HPDE6-E6E7 (cell line): ENCODE data around the gene IFITM10.

Source experiments
- DNase-seq: peaks from one replicate; pipeline ENCODE4 v3.0.0; 2011; ENCODE audit warnings: missing footprints; ENCODE audit errors: extremely low spot score

IFITM10 gene

GRCh38 chr11:1740786-1741530, 9.4 kb downstream of the IFITM10 start:
- DNase-seq, result no peak

- DNase-seq, result no peak
These were observed 10.8 kb downstream of the IFITM10 start for GRCh38 chr11:1739576-1739975.

DNA sequence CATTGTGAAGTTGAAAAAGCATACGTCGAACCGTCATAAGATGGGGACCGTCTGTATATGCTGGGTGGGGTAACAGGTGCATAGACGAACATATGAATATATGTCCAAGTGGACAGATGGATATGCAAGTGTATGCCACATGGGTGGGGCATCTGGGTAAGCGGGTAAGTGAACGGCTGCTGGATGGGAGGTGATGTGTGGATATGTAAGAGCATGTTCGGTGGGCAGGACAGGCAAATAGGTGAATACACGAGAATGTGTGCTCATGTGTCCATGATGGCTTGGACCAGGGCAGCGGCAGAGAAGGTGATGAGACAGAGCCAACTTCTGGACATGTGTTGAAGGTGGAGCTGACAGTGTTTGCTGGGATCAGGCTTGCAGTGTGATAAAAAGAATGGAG, 12.0 kb downstream of the IFITM10 start:
- DNase-seq, result no peak

DNA sequence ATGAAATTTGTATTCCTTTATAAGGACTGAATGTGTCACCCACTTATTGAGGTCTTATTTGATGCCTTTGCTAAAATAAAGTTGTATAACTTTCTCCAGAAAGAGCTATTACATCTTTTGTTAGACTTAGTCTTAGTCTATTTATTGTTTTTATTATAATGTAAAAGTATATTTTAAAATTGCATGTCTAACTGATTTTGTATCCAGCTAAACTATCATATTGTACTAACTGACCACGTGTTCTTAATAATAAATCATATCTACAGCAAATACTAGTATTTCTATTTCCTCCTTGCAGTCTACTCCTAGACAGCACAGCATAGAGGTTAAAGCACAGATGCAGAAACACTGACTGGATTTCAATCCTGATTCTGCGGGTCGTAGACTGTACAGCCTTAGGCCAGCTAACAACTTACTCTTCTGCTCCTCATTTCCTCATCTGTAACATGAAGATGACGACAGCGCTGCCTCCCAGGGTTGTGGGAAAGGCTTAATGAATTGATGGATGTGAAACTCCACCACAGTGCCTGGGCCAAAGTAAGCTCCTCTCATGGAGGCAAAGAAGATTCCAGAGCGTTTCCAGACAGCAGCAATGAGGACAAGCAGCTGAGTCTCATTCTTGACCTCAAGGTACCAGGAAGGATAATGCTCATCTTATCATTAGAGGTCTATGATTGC, 13.2 kb downstream of the IFITM10 start:
- DNase-seq, result no peak

GRCh38 chr11:1736447-1736992, 13.9 kb downstream of the IFITM10 start:
- DNase-seq, result no peak

DNA sequence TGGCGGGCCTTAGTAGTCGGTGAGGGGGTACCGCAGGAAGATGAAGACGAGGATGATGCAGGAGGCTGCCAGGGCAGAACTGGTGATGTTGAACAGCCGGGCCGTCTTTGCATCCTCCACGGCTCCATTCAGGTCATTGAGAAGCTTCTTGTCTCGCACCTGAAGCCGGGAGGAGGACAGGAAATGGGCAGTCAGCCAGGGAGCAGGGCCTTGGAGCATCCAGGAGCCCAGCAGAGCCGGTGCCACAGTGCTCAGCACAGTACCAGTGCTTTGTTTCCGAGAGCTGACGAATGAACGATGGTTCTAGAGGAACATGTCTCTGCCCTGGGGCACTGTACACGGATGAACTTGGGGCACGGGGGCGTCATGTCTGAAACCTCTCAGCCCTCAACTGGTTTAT, 15.1 kb downstream of the IFITM10 start:
- no peak for DNase-seq

GRCh38 chr11:1734641-1735081, 15.7 kb downstream of the IFITM10 start:
- DNase-seq, result no peak

DNA sequence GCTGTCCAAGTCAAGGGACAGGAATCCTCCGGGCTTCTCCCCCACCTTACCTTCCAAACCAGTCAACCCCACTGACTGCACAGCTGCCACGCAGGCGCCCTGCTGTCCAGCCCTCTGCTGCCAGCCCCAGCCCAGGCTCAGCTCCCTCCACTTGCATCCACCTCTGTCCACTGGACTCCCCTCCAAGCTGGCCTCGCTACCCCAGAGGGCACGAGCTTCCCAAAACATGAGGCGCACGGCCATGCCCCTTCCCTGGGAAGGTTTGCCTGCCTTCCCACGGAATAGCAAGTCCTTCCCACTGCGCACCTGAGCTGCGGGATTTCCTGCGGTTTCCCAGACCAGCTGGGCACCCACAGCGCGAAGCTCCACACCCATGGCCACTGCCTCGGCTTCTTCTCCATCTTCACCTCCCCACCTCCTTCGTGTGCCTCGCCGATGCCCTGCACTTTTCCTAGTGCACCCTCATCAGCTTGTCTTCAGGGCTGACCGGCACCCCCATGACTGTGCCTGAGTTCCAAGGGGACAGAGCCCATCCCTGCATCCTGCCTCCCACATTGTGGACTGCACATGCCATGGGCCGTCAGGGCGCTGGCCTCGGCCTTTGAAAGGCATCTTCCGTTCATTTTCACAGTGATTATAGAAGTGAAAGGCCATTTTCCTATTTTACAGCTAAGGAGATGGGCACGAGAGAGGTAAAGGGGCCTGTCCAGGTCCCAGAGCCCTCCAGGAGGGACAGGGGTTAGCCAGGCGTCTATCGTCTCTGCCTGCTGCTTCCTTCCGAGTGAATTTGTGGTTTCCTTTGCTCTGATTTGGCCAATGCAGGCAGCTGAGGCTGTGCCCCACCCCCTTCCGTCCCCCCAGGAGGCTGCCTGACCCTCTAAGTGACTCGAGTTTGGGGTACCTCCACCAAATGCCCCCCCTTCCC, 16.4 kb downstream of the IFITM10 start:
- DNase-seq, result no peak

DNA sequence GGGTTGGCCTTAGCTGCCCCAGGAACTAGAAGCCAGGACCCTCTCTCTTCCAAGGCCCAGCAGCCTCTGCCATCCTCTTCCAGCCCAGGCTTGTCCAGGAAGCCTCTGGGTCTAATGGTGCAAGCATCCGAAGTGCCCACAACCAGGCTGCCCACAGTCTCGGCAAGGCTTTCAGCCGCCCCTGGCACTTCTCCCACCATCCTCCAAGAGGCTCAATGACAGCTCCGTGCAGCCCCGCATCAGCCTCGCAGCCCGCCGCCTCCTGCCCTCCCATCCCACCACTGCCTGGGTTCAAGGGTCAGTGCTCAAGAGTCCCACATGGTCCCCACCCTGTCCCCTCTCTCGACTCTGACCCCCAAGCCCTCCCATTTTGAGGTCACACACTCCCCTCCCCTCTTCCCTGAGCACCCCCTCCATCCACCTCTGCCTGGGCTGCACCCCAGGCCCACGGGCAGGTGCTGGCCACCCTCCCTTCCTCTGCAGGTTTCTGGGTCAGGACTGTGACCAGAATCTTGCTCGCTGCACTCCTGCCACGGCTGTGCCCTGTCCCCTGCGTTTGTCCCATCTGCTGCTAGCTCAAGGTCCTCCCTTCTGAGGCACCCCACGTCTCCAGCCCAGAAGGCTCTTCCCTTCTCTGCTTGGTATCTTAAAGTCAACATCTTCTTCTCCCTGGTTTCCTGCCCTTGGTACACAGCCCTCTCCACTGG, 17.2 kb downstream of the IFITM10 start:
- DNase-seq, result no peak

GRCh38 chr11:1732418-1733008, 17.9 kb downstream of the IFITM10 start:
- no peak for DNase-seq

DNA sequence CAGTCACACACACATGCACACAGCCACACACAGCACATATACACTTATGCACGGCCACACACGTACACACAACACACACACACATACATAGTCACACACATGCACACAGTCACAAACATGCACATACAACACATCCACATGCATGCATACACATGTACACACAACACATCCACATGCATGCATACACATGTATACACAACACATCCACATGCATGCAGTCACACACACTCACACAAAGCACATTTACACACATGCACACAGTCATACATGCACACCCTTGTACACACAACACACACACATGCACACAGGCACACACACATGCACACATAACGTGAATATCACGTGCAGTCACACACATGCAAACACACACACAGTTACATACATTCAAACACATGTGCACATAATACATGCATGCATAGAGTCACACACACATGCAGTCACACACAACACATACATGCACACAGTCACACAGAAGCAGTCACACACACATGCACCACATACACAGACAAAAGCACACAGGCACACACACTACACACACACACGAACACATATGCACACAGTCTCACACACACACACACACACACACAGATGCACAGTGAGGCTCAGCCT, 18.8 kb downstream of the IFITM10 start:
- no peak for DNase-seq

- no peak for DNase-seq
These were observed 20.3 kb downstream of the IFITM10 start for GRCh38 chr11:1730059-1730629.

- DNase-seq, result no peak
These were observed 20.7 kb downstream of the IFITM10 start for GRCh38 chr11:1729692-1730011.

GRCh38 chr11:1728931-1729691, 21.3 kb downstream of the IFITM10 start:
- no peak for DNase-seq

- no peak for DNase-seq
These were observed 22.1 kb downstream of the IFITM10 start for GRCh38 chr11:1728301-1728700.

- DNase-seq, result no peak
These were observed 22.5 kb downstream of the IFITM10 start for GRCh38 chr11:1727861-1728260.

- no peak for DNase-seq
These were observed 23.2 kb downstream of the IFITM10 start for GRCh38 chr11:1727096-1727690.

- no peak for DNase-seq
These were observed 30.6 kb downstream of the IFITM10 start for GRCh38 chr11:1719781-1720180.

GRCh38 chr11:1718326-1718725, 32.1 kb downstream of the IFITM10 start:
- no peak for DNase-seq
